Tibial nerve (tissue), 4 donors: ENCODE data around the gene TAF4. TPM values are rescaled to one million over a fixed set of nuclear protein-coding genes. Genes with fewer than 3 reads are reported as not detected.
A peak's percentile ranks its signal among the peaks of the same experiment; 100 is the strongest.

ENCODE experiments used
- DNase-seq, 2 donors: peaks; one replicate each; pipeline ENCODE4 v3.0.0-alpha.2; 2019; ENCODE audit warnings: low spot score in 2 of 2
- H3K27ac ChIP-seq, 4 donors: fragments of 200-600 bp; sonication (generic) in 3 of 4; one replicate each; pipeline ENCODE4 v1.5.1; 2017 to 2019; ENCODE audit warnings: mild to moderate bottlenecking in 1 of 4
- H3K27me3 ChIP-seq, 2 donors: fragments of 200-600 bp; sonication (generic) in 1 of 2; one replicate each; pipeline versions ENCODE4 v1.5.1 to v1.6.0; 2017 to 2019
- H3K36me3 ChIP-seq, 3 donors: fragments of 200-600 bp; sonication (generic); one replicate each; pipeline ENCODE4 v1.5.1; 2018 to 2019
- H3K4me1 ChIP-seq, 4 donors: fragments of 200-600 bp; sonication (generic) in 3 of 4; one replicate each; pipeline ENCODE4 v1.5.1; 2017 to 2019
- H3K4me3 ChIP-seq, 4 donors: fragments of 200-600 bp; sonication (generic) in 3 of 4; one replicate each; pipeline ENCODE4 v1.5.1; 2017 to 2019; ENCODE audit warnings: mild to moderate bottlenecking in 1 of 4, moderate library complexity in 1 of 4
- H3K9me3 ChIP-seq, 4 donors: fragments of 200-600 bp; sonication (generic) in 3 of 4; one replicate each; pipeline ENCODE4 v1.5.1; 2017 to 2019
- EP300 ChIP-seq, 2 donors: sonication (generic); formaldehyde crosslinking; IDR thresholded peaks; one replicate each; pipeline ENCODE4 v1.6.1; 2017; ENCODE audit warnings: antibody characterized with exemption in 2 of 2, mild to moderate bottlenecking in 1 of 2
- POLR2A ChIP-seq, 2 donors: fragments of 450-650 bp; IDR thresholded peaks; one replicate each; pipeline ENCODE4 v1.6.1; 2017; ENCODE audit warnings: antibody characterized with exemption in 2 of 2, mild to moderate bottlenecking in 2 of 2, moderate library complexity in 2 of 2
- WGBS, 2 donors: methylation state at CpG; one replicate each; pipeline ENCODE4 v1.1.5; 2018; 5-methylcytosine and 5-hydroxymethylcytosine counted together
- total RNA-seq, 4 donors: library from RNA; depleted of rRNA; stranded (reverse); fragments of >200 nt; gene quantifications; one replicate each; pipeline ENCODE4 v1.1.0, GENCODE V29; 2016
- TF ChIP-seq, protein P1 (sequence below), 5 experiments: fragments of 200-600 bp in 3 of 5; fragments of 450-650 bp in 2 of 5; sonication (generic) in 3 of 5; IDR thresholded peaks; one replicate each; pipeline ENCODE4 v1.5.1; 2016 to 2019; ENCODE audit warnings: antibody characterized with exemption in 5 of 5, mild to moderate bottlenecking in 3 of 5, moderate library complexity in 2 of 5

The TAF4 gene
- total RNA-seq, 4 donors from 2014 or later, result 11.2 to 50.4 (median 14.8) TPM

DNA sequence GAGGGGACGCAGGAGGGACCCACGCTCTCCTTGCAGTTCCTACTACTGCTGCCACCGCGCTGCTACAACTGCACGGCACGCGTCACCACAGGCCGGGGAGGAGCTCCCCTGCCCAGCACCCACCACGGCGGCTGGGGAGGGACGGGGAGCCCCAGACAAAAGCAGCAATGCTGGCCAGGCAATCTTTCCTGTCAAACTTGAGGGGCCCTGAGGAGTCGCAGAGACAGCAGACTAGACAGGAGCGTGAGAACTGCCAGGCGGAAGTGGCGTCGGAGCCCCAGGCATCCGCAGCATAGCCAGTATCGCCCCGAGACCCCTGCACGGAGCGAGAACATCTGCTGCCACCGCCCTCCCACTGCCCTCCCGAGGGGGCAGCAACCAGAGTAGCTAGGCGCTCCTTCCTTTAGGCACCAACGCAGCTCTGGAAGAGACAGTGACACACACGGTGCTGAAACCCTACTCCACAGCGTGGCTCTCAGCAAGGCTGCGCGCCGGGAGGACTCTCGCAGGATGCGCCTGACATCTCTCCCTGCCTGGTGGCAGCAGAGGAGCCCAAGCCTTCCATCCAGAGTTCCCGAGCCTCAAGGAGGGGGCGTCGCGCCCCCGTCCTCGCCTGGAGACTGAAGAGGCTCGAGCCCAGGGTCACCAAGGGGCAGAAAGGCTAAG lies 2.2 kb downstream of the TAF4 start:
- no peak for DNase-seq
- TF ChIP-seq EP300 (IDR thresholded peaks at IDR 0.05), result peak in 1 of 2 donors; percentile 8
- TF ChIP-seq POLR2A (IDR thresholded peaks at IDR 0.05), result no peak
- TF ChIP-seq, protein P1, sequence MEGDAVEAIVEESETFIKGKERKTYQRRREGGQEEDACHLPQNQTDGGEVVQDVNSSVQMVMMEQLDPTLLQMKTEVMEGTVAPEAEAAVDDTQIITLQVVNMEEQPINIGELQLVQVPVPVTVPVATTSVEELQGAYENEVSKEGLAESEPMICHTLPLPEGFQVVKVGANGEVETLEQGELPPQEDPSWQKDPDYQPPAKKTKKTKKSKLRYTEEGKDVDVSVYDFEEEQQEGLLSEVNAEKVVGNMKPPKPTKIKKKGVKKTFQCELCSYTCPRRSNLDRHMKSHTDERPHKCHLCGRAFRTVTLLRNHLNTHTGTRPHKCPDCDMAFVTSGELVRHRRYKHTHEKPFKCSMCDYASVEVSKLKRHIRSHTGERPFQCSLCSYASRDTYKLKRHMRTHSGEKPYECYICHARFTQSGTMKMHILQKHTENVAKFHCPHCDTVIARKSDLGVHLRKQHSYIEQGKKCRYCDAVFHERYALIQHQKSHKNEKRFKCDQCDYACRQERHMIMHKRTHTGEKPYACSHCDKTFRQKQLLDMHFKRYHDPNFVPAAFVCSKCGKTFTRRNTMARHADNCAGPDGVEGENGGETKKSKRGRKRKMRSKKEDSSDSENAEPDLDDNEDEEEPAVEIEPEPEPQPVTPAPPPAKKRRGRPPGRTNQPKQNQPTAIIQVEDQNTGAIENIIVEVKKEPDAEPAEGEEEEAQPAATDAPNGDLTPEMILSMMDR (IDR thresholded peaks at IDR 0.05), result no peak
- Histone ChIP-seq H3K27ac (peak overlapping the region in 3 of 4 donors; percentile 55 to 63 (median 57)), H3K27me3 (no peaks in the 10 kb centered on the region), H3K4me1 (peaks cover 0 to 52% (median 29%) of the 10 kb centered on the region in 4 donors), H3K36me3 (no peaks in the 10 kb centered on the region), H3K4me3 (peak overlapping the region in 3 of 4 donors; percentile 31 to 51 (median 34)), H3K9me3 (no peaks in the 10 kb centered on the region)
- WGBS, 2 donors, result 60 to 65% methylated on average over 15 to 22 of the region's 39 CpGs

DNA sequence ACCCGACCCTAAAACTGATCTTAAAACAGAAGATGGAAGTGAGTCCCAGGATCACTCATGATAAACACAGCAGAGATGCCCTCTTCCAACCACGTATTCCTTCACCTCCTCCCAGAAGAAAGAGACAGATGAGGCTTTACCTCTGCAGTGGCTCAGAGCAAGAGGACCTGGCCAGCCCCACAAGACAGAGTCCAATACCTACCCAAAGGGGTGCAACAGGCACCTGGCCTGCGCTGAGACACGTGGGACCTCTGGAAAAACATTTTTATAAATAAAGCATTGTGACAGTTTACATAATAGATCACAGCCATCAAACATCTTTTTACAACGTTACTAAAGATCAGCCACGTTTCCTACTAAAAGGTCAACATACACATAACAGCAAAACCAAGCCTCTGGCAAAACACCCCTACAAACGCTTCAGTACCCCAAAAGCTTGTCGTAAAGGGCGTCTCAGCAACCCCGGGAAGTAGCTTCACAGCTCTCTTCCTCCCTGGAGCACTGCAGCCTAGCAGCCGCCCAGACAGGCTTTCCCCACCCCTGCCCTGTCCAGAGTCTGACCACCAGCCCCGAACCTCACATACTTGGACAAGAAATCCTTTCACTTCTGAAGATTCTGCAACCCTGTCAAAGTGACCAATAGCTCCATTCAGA lies 2.9 kb downstream of the TAF4 start:
- Histone ChIP-seq H3K4me3 (peak overlapping the region in 2 of 4 donors; percentile 2 to 51), H3K36me3 (no peaks in the 10 kb centered on the region), H3K9me3 (no peaks in the 10 kb centered on the region), H3K27ac (peak overlapping the region in 2 of 4 donors; percentile 55 to 63), H3K27me3 (no peaks in the 10 kb centered on the region), H3K4me1 (peaks cover 0 to 47% (median 27%) of the 10 kb centered on the region in 4 donors)
- DNase-seq, result no peak
- no peak for TF ChIP-seq POLR2A (IDR thresholded peaks at IDR 0.05)
- 48 to 55% methylated on average over 12 of the region's 12 CpGs for WGBS, 2 donors

DNA sequence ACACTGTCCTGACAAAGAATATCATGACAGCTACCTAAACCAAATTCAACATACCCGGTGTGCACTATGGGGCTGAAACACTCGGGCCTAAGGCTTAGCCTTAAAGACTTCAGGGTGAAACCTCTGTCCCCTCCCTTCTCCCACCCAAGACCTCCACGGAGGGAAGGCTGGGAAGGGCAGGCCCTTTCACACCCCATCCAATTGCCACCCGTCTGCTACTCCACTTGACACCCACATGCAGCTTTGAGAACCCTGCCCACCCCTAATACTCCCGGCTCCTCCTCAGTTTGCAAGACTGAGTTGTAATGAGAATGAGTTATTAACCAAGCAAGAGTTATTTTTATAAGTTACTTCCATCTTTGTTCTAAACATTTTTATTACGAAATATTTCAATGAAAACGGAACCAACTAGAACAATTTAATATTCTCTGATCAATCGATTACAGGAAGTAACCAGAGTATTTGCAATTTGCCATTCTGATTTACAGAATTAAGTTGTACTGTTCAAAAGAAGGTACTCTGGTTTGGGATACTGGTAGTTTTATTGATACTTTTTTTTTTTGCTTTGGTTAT lies 3.7 kb downstream of the TAF4 start:
- H3K27ac ChIP-seq, result no peak overlapping the region
- TF ChIP-seq EP300 (IDR thresholded peaks at IDR 0.05), result no peak
- TF ChIP-seq POLR2A (IDR thresholded peaks at IDR 0.05), result no peak
- TF ChIP-seq, protein P1 (IDR thresholded peaks at IDR 0.05), result no peak
- H3K27me3 ChIP-seq, result no peaks in the 10 kb centered on the region
- no peaks in the 10 kb centered on the region for H3K9me3 ChIP-seq
- no peaks in the 10 kb centered on the region for H3K36me3 ChIP-seq
- 69 to 73% methylated on average over 8 of the region's 8 CpGs for WGBS, 2 donors
- DNase-seq, result no peak
- H3K4me1 ChIP-seq, result peaks cover 0 to 38% (median 20%) of the 10 kb centered on the region in 4 donors
- H3K4me3 ChIP-seq, result no peak overlapping the region

DNA sequence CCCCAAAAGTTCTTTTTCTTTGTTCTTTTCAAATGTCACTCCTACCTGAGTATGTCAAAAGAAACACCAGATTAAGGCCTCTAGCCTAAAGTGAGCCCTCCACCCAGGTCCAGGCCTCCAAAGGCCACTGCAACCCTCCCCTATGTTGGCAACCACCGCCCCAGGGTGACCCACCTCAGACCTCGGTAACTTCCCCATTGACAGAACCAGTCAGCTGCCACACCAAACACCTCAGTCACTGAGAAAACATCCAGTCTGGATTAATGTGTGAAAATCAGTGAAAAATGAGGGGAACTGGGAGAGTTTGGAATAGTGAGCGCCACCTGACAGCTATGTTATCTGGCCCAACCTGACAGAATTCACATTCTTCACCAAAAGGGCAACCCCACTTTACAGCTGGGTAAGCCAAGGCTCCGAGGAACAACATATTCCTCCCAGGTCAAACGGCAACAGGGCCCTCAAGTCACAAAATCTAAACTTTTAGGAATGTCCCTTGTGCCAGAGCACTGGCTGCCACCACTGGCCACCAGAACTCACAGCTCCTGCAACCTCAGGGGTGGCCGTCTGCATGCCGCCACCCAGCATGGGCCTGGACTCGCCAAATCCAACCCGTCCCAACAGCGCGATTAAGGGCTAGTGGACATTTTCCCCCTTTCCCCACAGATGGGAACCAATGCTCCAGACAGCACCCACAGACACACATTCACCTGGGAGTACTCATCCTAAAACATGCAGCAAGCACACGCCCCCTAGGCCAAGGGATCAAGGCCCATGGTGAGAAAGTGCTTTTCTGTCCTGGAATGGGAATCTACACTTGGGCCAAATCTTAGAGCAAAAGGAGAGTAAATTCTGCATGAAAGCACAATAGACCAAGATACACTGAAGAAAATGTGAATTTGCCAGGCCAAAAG lies 4.8 kb downstream of the TAF4 start:
- no peak for DNase-seq
- Histone ChIP-seq H3K9me3 (no peaks in the 10 kb centered on the region), H3K4me3 (no peak overlapping the region), H3K27me3 (no peaks in the 10 kb centered on the region), H3K4me1 (peaks cover 0 to 34% (median 18%) of the 10 kb centered on the region in 4 donors), H3K36me3 (peaks cover 0 to 5% (median 0%) of the 10 kb centered on the region in 3 donors), H3K27ac (no peak overlapping the region)
- WGBS, 2 donors, result 95% methylated on average over 12 of the region's 12 CpGs
- TF ChIP-seq POLR2A (IDR thresholded peaks at IDR 0.05) (no peak), EP300 (IDR thresholded peaks at IDR 0.05) (no peak)
- TF ChIP-seq, protein P1 (IDR thresholded peaks at IDR 0.05), result no peak

DNA sequence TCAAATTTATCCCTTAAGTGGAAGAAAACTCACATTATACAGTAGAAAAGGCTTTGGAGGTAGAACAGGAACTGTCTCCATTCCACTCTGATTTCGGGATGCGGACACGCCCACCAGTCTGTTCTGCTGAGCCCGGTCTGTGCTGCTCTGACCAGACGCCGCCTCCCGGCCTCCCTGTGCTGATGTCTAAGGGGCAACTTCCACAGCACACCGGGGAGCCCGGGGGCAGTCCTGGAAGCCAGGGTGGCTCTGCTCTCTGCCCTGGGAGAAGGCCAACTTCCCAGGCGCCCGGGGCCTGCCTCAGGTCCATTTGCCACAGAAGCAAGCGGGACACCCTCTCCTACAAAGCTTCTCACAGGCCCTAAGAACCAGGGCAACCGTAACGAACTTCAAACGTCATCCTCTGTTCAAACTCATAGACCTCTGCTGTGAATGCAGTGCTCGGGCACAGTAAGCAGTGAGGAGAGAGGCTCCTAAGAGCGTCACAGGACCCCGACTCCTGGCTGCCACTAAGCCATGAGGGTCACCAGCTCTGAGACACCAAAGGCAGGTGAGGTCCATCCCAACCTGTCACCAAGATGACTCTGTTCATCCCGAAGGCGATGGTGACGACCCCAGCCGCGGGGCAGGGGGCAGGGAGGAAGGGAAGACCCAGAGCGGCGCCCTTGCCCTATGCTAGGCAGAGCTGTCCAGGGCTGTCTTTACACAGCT lies 5.6 kb downstream of the TAF4 start:
- H3K27me3 ChIP-seq, result no peaks in the 10 kb centered on the region
- no peak overlapping the region for H3K4me3 ChIP-seq
- H3K36me3 ChIP-seq, result peaks cover 0 to 8% (median 0%) of the 10 kb centered on the region in 3 donors
- H3K9me3 ChIP-seq, result no peaks in the 10 kb centered on the region
- 75 to 81% methylated on average over 21 to 22 of the region's 25 CpGs for WGBS, 2 donors
- H3K4me1 ChIP-seq, result peaks cover 0 to 34% (median 18%) of the 10 kb centered on the region in 4 donors
- DNase-seq, result no peak
- no peak overlapping the region for H3K27ac ChIP-seq
- TF ChIP-seq, protein P1 (IDR thresholded peaks at IDR 0.05), result no peak
- no peak for TF ChIP-seq POLR2A (IDR thresholded peaks at IDR 0.05)
- no peak for TF ChIP-seq EP300 (IDR thresholded peaks at IDR 0.05)
